GM23248 (cell line): Measurements from ENCODE around the gene TET2.

Experiments
- EZH2 ChIP-seq: fragments of 200-600 bp; sonication (generic); IDR thresholded peaks from 2 replicates; pipeline ENCODE4 v1.6.1; 2018; ENCODE audit warnings: antibody characterized with exemption, mild to moderate bottlenecking; ENCODE audit not compliant: insufficient read depth, poor library complexity, severe bottlenecking
- EZH2phosphoT487 ChIP-seq: fragments of 200-600 bp; sonication (generic); IDR thresholded peaks from 2 replicates; pipeline ENCODE4 v1.6.1; 2018; ENCODE audit warnings: antibody characterized with exemption, moderate library complexity, mild to moderate bottlenecking, low read depth; ENCODE audit not compliant: insufficient read depth

DNA sequence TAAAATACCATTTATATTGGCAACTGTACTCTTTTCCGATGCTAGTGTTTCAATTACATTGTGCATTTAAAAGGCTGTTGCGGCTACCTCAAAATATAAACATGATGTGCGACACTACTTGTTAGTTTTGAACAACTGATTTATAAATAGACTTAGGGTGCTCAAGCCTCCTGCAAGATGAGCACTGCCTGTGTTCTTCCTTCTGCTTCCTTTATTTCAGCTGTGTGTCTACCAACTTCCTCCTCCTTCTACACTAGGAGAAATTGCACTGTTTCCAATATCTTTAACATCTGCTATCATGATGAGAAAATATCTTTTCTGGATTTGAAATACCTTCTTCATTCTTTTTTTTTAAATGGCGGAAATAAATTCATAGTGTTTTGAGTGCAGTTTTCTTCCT, 24.0 kb downstream of the TET2 start:
- no peak for TF ChIP-seq EZH2
- no peak for TF ChIP-seq EZH2phosphoT487
